Neural crest cell (in vitro differentiated cells): Measurements from ENCODE around the gene NGEF. TPM values are rescaled to one million over a fixed set of nuclear protein-coding genes. Genes with fewer than 3 reads are reported as not detected.
A peak's percentile ranks its signal among the peaks of the same experiment; 100 is the strongest.

Experiments
- DNase-seq: peaks from one replicate; pipeline ENCODE4 v3.0.0; 2021; ENCODE audit warnings: low read depth, mixed read lengths, low spot score
- H3K27ac Mint-ChIP-seq: one replicate; pipeline ENCODE4 v1.8.0; 2021; ENCODE audit warnings: mild to moderate bottlenecking, mixed read lengths; ENCODE audit not compliant: unreplicated experiment
- H3K27me3 Mint-ChIP-seq: 2 replicates; pipeline ENCODE4 v1.8.0; 2021; ENCODE audit warnings: low read depth, mild to moderate bottlenecking, mixed read lengths
- H3K36me3 Mint-ChIP-seq: 2 replicates; pipeline ENCODE4 v1.8.0; 2021; ENCODE audit warnings: low read depth, mild to moderate bottlenecking, mixed read lengths
- H3K4me1 Mint-ChIP-seq: 2 replicates; pipeline ENCODE4 v1.8.0; 2021; ENCODE audit warnings: mixed read lengths
- H3K4me3 Mint-ChIP-seq: one replicate; pipeline ENCODE4 v1.8.0; 2021; ENCODE audit warnings: mild to moderate bottlenecking, mixed read lengths
- H3K9me3 Mint-ChIP-seq: 2 replicates; pipeline ENCODE4 v1.8.0; 2021; ENCODE audit warnings: mixed read lengths
- CTCF ChIP-seq: fragments of 200-600 bp; sonication (generic); conservative IDR thresholded peaks from 2 replicates; pipeline ENCODE4 v1.5.0; 2021; ENCODE audit warnings: antibody characterized with exemption, mild to moderate bottlenecking
- total RNA-seq: library from RNA; stranded (reverse); gene quantifications from 2 replicates; pipeline ENCODE4 v1.2.1, GENCODE V29; 2021

The NGEF gene
- total RNA-seq, 1 donor from 2014 or later = 0.96 TPM

- TF ChIP-seq CTCF = no peak
- Mint-ChIP-seq H3K4me3 (peak overlapping the region; percentile 66), H3K4me1 (peaks cover 24% of the 10 kb centered on the region), H3K36me3 (no peaks in the 10 kb centered on the region), H3K9me3 (no peaks in the 10 kb centered on the region), H3K27ac (no peak overlapping the region), H3K27me3 (peaks cover 43% of the 10 kb centered on the region)
- DNase-seq = no peak
These were observed 137.6 kb downstream of the NGEF start for GRCh38 chr2:232875256-232876121.

GRCh38 chr2:232874677-232875223 lies 138.3 kb downstream of the NGEF start:
- peaks cover 40% of the 10 kb centered on the region for H3K27me3 Mint-ChIP-seq
- peaks cover 22% of the 10 kb centered on the region for H3K4me1 Mint-ChIP-seq
- H3K27ac Mint-ChIP-seq = no peak overlapping the region
- DNase-seq = no peak
- no peaks in the 10 kb centered on the region for H3K36me3 Mint-ChIP-seq
- peak overlapping the region; percentile 66 for H3K4me3 Mint-ChIP-seq
- TF ChIP-seq CTCF = no peak
- H3K9me3 Mint-ChIP-seq = no peaks in the 10 kb centered on the region

DNA sequence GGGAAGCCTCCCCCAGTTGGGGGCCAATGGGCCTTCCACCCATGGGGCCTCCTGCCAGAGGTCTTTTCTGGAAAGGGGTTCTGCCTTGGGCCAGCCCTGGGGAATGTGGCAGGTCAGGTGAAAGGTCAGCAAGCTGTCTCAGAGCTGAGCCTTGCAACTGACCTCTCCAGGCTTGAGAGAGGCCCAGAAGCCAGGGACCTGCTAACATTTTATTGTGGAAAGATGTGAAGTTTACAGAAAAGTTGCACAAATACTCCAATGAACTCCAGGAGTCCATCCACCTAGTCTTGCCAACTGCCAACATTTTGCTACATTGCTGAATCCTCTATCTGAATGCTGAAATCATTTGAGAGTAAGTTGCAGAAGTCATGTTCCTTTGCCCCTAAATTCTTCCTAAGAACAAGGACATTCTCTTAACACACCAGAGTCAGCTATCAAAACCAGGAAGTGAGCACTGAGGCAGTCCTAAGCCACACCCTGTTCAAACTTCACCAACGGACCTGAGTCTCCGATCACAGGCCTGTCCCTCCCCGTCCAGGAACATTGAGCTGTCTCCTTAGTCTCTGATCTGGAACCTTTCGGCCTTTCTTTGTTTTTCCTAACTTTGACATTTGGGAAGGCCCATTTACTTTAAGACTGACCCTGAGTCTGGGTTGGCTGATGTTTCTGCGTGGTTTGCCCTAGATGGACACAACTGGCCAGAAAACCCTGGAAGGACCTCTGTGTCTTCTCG lies 139.0 kb downstream of the NGEF start:
- no peak for DNase-seq
- no peak overlapping the region for H3K27ac Mint-ChIP-seq
- H3K9me3 Mint-ChIP-seq = no peaks in the 10 kb centered on the region
- H3K4me1 Mint-ChIP-seq = peaks cover 29% of the 10 kb centered on the region
- peaks cover 46% of the 10 kb centered on the region for H3K27me3 Mint-ChIP-seq
- H3K36me3 Mint-ChIP-seq = no peaks in the 10 kb centered on the region
- no peak for TF ChIP-seq CTCF
- H3K4me3 Mint-ChIP-seq = peak overlapping the region; percentile 51

- no peak for DNase-seq
- H3K9me3 Mint-ChIP-seq = no peaks in the 10 kb centered on the region
- H3K36me3 Mint-ChIP-seq = no peaks in the 10 kb centered on the region
- H3K4me3 Mint-ChIP-seq = peak overlapping the region; percentile 51
- peaks cover 30% of the 10 kb centered on the region for H3K4me1 Mint-ChIP-seq
- H3K27me3 Mint-ChIP-seq = peaks cover 43% of the 10 kb centered on the region
- H3K27ac Mint-ChIP-seq = no peak overlapping the region
- TF ChIP-seq CTCF = no peak
These were observed 139.7 kb downstream of the NGEF start for GRCh38 chr2:232873292-232873908.

DNA sequence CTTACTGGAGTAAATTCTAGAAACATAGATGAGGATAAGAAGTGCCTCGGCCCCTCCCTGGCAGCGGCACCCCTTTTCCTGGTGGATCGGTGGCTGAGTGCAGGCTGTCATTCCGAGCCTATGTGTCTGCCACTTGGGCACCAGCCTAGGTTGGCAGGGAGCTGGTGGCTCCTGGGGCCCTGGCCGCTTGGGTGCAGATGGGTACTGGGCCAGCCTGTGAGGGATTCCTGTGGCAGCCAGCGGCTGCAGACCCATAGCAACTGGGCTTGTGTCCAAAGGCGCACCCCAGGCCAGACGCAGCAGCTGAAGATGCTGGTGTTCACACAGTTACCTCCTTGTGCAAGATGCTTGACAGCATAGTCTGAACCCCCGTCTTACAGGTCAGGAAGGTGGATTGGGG lies 140.2 kb downstream of the NGEF start:
- Mint-ChIP-seq H3K4me3 (peak overlapping the region; percentile 59), H3K36me3 (no peaks in the 10 kb centered on the region), H3K9me3 (no peaks in the 10 kb centered on the region), H3K27ac (no peak overlapping the region), H3K27me3 (peaks cover 38% of the 10 kb centered on the region), H3K4me1 (peaks cover 30% of the 10 kb centered on the region)
- no peak for DNase-seq
- TF ChIP-seq CTCF = no peak
